Neural cell (in vitro differentiated cells): ENCODE results near the gene RAC3. TPM values are rescaled to one million over a fixed set of nuclear protein-coding genes. Genes with fewer than 3 reads are reported as not detected.

ENCODE experiments used
- H2AFZ ChIP-seq: fragments of 200-600, 300-800 bp; sonication (generic), shearing (Covaris generic); 2 replicates; pipeline ENCODE4 v1.6.0; 2014; ENCODE audit warnings: low read depth, mild to moderate bottlenecking, antibody characterized with exemption, low read length, moderate library complexity
- H3F3A ChIP-seq: fragments of 200-600 bp; shearing (Covaris generic); 2 replicates; pipeline ENCODE4 v1.6.1; 2016; ENCODE audit warnings: mild to moderate bottlenecking, moderate library complexity, mixed read lengths, antibody characterized with exemption, low read length; ENCODE audit not compliant: insufficient read depth, poor library complexity, severe bottlenecking
- H3K27ac ChIP-seq: fragments of 200-600, 300-800 bp; sonication (generic), shearing (Covaris generic); 2 replicates; pipeline ENCODE4 v1.5.1; 2014; ENCODE audit warnings: mild to moderate bottlenecking, low read length, moderate library complexity
- H3K27me3 ChIP-seq: fragments of 300-800, 200-600 bp; sonication (generic), shearing (Covaris generic); 2 replicates; pipeline ENCODE4 v1.6.0; 2014; ENCODE audit warnings: mild to moderate bottlenecking, low read depth, low read length, moderate library complexity; ENCODE audit not compliant: insufficient read depth
- H3K36me3 ChIP-seq: fragments of 300-800, 200-600 bp; sonication (generic), shearing (Covaris generic); 2 replicates; pipeline ENCODE4 v1.5.1; 2014; ENCODE audit warnings: mild to moderate bottlenecking, antibody characterized with exemption, low read length, moderate library complexity; ENCODE audit not compliant: insufficient read depth
- H3K4me2 ChIP-seq: fragments of 300-800, 200-600 bp; sonication (generic), shearing (Covaris generic); 2 replicates; pipeline ENCODE4 v1.6.0; 2014; ENCODE audit warnings: mild to moderate bottlenecking, low read length
- H3K4me3 ChIP-seq: fragments of 300-800, 200-600 bp; sonication (generic), shearing (Covaris generic); 2 replicates; pipeline ENCODE4 v1.5.1; 2014; ENCODE audit warnings: mild to moderate bottlenecking, low read length, moderate library complexity
- H3K79me2 ChIP-seq: fragments of 200-600 bp; shearing (Covaris generic); replicated peaks from 2 replicates; pipeline ENCODE4 v1.6.0; 2014; ENCODE audit warnings: mild to moderate bottlenecking, low read length, moderate library complexity; ENCODE audit not compliant: insufficient read depth
- H3K9ac ChIP-seq: fragments of 300-800, 200-600 bp; sonication (generic), shearing (Covaris generic); 2 replicates; pipeline ENCODE4 v1.6.1; 2016; ENCODE audit warnings: mild to moderate bottlenecking, low read length, mixed read lengths
- H3K9me2 ChIP-seq: fragments of 200-600 bp; shearing (Covaris generic); 2 replicates; pipeline ENCODE4 v1.6.1; 2016; ENCODE audit warnings: mild to moderate bottlenecking, low read length, mixed read lengths; ENCODE audit not compliant: insufficient read depth
- H3K9me3 ChIP-seq: fragments of 200-600, 300-800 bp; sonication (generic), shearing (Covaris generic); 2 replicates; pipeline ENCODE4 v1.6.1; 2016; ENCODE audit warnings: mild to moderate bottlenecking, mixed run types, low read length, moderate library complexity, mixed read lengths
- H4K20me1 ChIP-seq: fragments of 200-600 bp; shearing (Covaris generic); 2 replicates; pipeline ENCODE4 v1.6.1; 2016; ENCODE audit warnings: mild to moderate bottlenecking, mixed run types; ENCODE audit not compliant: insufficient read depth
- CTCF ChIP-seq: fragments of 450-650 bp; IDR thresholded peaks from 2 replicates; pipeline ENCODE4 v1.5.1; 2014; ENCODE audit warnings: antibody characterized with exemption, mild to moderate bottlenecking, moderate library complexity; ENCODE audit not compliant: poor library complexity, severe bottlenecking
- EP300 ChIP-seq: fragments of 450-650 bp; conservative IDR thresholded peaks from 2 replicates; pipeline ENCODE4 v1.6.1; 2014; ENCODE audit warnings: antibody characterized with exemption, mild to moderate bottlenecking, moderate library complexity; ENCODE audit not compliant: poor library complexity, severe bottlenecking
- EZH2 ChIP-seq: fragments of 200-600, 300-800 bp; shearing (Covaris generic), sonication (generic); IDR thresholded peaks from 2 replicates; pipeline ENCODE4 v1.6.1; 2014; ENCODE audit warnings: antibody characterized with exemption, low read length, borderline replicate concordance, mild to moderate bottlenecking; ENCODE audit not compliant: insufficient read depth, poor library complexity, severe bottlenecking
- MXI1 ChIP-seq: fragments of 450-650 bp; conservative IDR thresholded peaks from 2 replicates; pipeline ENCODE4 v1.6.1; 2014; ENCODE audit warnings: antibody characterized with exemption, mild to moderate bottlenecking; ENCODE audit not compliant: poor library complexity, severe bottlenecking
- POLR2AphosphoS5 ChIP-seq: IDR thresholded peaks from 2 replicates; pipeline ENCODE4 v1.6.1; 2012
- RAD21 ChIP-seq: fragments of 450-650 bp; conservative IDR thresholded peaks from 2 replicates; pipeline ENCODE4 v1.6.1; 2014; ENCODE audit warnings: antibody characterized with exemption, mild to moderate bottlenecking, moderate library complexity
- REST ChIP-seq: IDR thresholded peaks from 2 replicates; pipeline ENCODE4 v1.6.1; 2012; ENCODE audit warnings: borderline replicate concordance
- SMC3 ChIP-seq: fragments of 450-650 bp; conservative IDR thresholded peaks from 2 replicates; pipeline ENCODE4 v1.6.1; 2014; ENCODE audit warnings: antibody characterized with exemption, mild to moderate bottlenecking, moderate library complexity; ENCODE audit not compliant: poor library complexity
- TAF1 ChIP-seq: IDR thresholded peaks from 2 replicates; pipeline ENCODE4 v1.6.1; 2012; ENCODE audit warnings: low read depth
- polyA plus RNA-seq: library from polyadenylated mRNA; depleted of rRNA; stranded (reverse); fragments of >200 nt; gene quantifications from 2 replicates; pipeline ENCODE4 v1.2.3, GENCODE V29; 2014

The RAC3 gene
- polyA plus RNA-seq, 1 donor from 2014 or later, result 211 TPM

- Histone ChIP-seq H3K79me2 (peaks cover 10% of the 10 kb centered on the region), H3K9me2 (no peaks in the 10 kb centered on the region), H4K20me1 (no peaks in the 10 kb centered on the region), H3K4me2 (no peak overlapping the region), H2AFZ (no peak overlapping the region), H3K27ac (no peak overlapping the region), H3K36me3 (no peaks in the 10 kb centered on the region), H3K4me3 (no peak overlapping the region), H3K9ac (no peak overlapping the region), H3K9me3 (no peaks in the 10 kb centered on the region), H3F3A (no peaks in the 10 kb centered on the region), H3K27me3 (no peaks in the 10 kb centered on the region)
- TF ChIP-seq CTCF, result no peak
- no peak for TF ChIP-seq TAF1
- TF ChIP-seq MXI1, result no peak
- TF ChIP-seq REST, result no peak
- TF ChIP-seq EP300, result no peak
- no peak for TF ChIP-seq SMC3
- no peak for TF ChIP-seq RAD21
- no peak for TF ChIP-seq POLR2AphosphoS5
- no peak for TF ChIP-seq EZH2
Observed at GRCh38 chr17:82056729-82057621, 25.5 kb downstream of the RAC3 start.

GRCh38 chr17:82058230-82058854 is 26.9 kb downstream of the RAC3 start:
- no peak overlapping the region for H3K27ac ChIP-seq
- no peaks in the 10 kb centered on the region for H3K27me3 ChIP-seq
- H3K9me2 ChIP-seq, result no peaks in the 10 kb centered on the region
- no peaks in the 10 kb centered on the region for H3K9me3 ChIP-seq
- no peaks in the 10 kb centered on the region for H3K79me2 ChIP-seq
- no peak overlapping the region for H3K9ac ChIP-seq
- no peak overlapping the region for H3K4me2 ChIP-seq
- no peak for TF ChIP-seq EP300
- TF ChIP-seq EZH2, result no peak
- TF ChIP-seq POLR2AphosphoS5, result no peak
- no peak for TF ChIP-seq SMC3
- TF ChIP-seq REST, result no peak
- TF ChIP-seq MXI1, result no peak
- no peak for TF ChIP-seq TAF1
- TF ChIP-seq CTCF, result no peak
- TF ChIP-seq RAD21, result no peak
- H3F3A ChIP-seq, result no peaks in the 10 kb centered on the region
- H2AFZ ChIP-seq, result no peak overlapping the region
- no peak overlapping the region for H3K4me3 ChIP-seq
- H3K36me3 ChIP-seq, result no peaks in the 10 kb centered on the region
- no peaks in the 10 kb centered on the region for H4K20me1 ChIP-seq
